ENCODE measurements around the gene NUCKS1. TPM values are rescaled to one million over a fixed set of nuclear protein-coding genes. Genes with fewer than 3 reads are reported as not detected.

The NUCKS1 gene
- total and polyA plus RNA-seq, 2 of the 13 experiments (the other 11 are each of a cell fraction or from before 2014, with no cell fraction given) = 35.5 to 117 TPM

DNA sequence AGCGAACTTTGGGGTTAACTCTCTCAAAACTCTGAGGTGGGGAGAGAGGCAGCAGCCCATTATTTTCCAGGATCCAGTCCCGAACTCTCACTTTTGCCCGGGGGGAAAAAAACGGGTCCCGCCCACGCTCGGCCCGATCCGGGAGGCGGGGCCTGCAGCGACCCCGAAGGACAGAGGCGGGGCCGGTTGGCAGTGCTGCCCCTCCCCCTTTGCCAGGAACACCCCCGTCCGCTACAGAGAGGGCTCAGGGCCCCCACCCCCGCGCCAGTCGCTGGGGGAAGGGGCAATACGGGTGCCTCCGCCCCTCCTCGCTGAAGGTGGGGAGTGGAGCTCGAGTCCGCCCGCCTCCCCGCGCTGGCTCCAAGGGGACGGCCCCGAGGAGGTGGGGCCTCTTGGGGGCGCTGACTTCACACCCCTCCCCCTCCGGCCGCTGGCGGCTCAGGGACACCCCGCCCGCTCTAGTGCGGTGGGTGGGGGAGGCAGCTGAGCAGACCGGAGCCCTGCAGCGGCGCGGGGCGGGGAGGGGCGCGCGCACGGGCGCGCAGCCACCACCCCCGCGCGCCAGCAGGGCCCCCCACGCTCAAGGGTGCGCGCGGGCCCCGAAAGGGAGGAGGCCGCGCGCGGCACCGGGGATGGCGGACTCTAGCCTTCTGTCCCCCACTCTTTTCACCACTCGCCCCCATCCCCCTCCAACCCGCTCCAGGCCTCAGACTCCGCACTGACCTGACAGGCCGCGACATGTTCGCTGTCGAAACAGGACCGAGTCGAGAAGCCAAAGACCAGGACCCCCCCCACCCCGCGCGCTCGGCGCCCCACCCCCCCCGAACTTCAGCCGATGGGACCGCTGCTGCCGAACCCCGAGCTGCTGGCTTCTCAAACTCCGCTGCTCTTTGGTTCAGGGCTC is 496 bp downstream of the NUCKS1 start (continued):
- TF ChIP-seq JDP2 (CRISPR knock-in tag; IDR thresholded peaks at IDR 0.05; ENCODE audit: borderline replicate concordance) (no peak), ZNF775 (CRISPR knock-in tag; IDR thresholded peaks at IDR 0.05; ENCODE audit: borderline replicate concordance) (no peak), TAF1 (CRISPR knock-in tag; IDR thresholded peaks at IDR 0.05) (peak; percentile 14; the same call in 1 of the 2 replicates), ONECUT2 (CRISPR knock-in tag; IDR thresholded peaks at IDR 0.05) (no peak), ZNF274 (CRISPR knock-in tag; IDR thresholded peaks at IDR 0.05) (no peak; the same call in 1 of the 2 replicates), ZNF256 (CRISPR knock-in tag; conservative IDR thresholded peaks at IDR 0.05) (no peak), ZNF607 (CRISPR knock-in tag; IDR thresholded peaks at IDR 0.05; ENCODE audit: borderline replicate concordance) (no peak), DNMT3B (CRISPR knock-in tag; conservative IDR thresholded peaks at IDR 0.05) (no peak; the same call in 1 of the 2 replicates), ZSCAN9 (CRISPR knock-in tag; IDR thresholded peaks at IDR 0.05; ENCODE audit: borderline replicate concordance) (no peak), HNRNPL (IDR thresholded peaks at IDR 0.05; ENCODE audit: low read depth, low read length) (peak; percentile 75; the same call in 1 of the 2 replicates), HDAC1 (CRISPR knock-in tag; IDR thresholded peaks at IDR 0.05) (peak; percentile 77), TP53 (CRISPR knock-in tag; conservative IDR thresholded peaks at IDR 0.05) (no peak), RARA (CRISPR knock-in tag; IDR thresholded peaks at IDR 0.05) (peak; percentile 44), SRSF9 (IDR thresholded peaks at IDR 0.05; ENCODE audit: borderline replicate concordance, insufficient read depth, low read depth, low read length, poor library complexity, severe bottlenecking) (no peak), SETDB1 (CRISPR knock-in tag; IDR thresholded peaks at IDR 0.05; ENCODE audit: borderline replicate concordance) (no peak), NCOA5 (CRISPR knock-in tag; IDR thresholded peaks at IDR 0.05) (no peak), NR2C2 (CRISPR knock-in tag; IDR thresholded peaks at IDR 0.05; ENCODE audit: borderline replicate concordance) (no peak; the same call in none of the 2 replicates), RBAK (CRISPR knock-in tag; IDR thresholded peaks at IDR 0.05) (no peak), ZNF12 (CRISPR knock-in tag; IDR thresholded peaks at IDR 0.05) (peak; percentile 12; the same call in 1 of the 2 replicates)
- TF ChIP-seq, protein P1, sequence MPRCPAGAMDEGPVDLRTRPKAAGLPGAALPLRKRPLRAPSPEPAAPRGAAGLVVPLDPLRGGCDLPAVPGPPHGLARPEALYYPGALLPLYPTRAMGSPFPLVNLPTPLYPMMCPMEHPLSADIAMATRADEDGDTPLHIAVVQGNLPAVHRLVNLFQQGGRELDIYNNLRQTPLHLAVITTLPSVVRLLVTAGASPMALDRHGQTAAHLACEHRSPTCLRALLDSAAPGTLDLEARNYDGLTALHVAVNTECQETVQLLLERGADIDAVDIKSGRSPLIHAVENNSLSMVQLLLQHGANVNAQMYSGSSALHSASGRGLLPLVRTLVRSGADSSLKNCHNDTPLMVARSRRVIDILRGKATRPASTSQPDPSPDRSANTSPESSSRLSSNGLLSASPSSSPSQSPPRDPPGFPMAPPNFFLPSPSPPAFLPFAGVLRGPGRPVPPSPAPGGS (CRISPR knock-in tag; IDR thresholded peaks at IDR 0.05) = peak; percentile 79; the same call in 1 of the 2 replicates
- TF ChIP-seq, protein P2, sequence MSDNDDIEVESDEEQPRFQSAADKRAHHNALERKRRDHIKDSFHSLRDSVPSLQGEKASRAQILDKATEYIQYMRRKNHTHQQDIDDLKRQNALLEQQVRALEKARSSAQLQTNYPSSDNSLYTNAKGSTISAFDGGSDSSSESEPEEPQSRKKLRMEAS (IDR thresholded peaks at IDR 0.05) = peak; percentile 65; the same call in 1 of the 2 replicates
- TF ChIP-seq, protein P3, sequence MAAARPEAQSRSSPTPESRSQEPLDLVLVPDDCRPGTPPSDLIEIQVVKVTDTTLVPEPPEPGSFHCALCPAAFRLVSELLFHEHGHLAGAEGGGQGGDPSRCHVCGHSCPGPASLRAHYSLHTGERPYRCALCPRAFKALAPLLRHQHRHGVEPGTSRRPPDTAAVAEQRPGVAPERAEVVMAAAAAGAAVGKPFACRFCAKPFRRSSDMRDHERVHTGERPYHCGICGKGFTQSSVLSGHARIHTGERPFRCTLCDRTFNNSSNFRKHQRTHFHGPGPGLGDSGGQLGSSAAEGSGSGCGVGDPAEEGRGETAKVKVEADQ (CRISPR knock-in tag; IDR thresholded peaks at IDR 0.05; ENCODE audit: borderline replicate concordance) = no peak; the same call in 1 of the 2 replicates
- TF ChIP-seq, protein P4, sequence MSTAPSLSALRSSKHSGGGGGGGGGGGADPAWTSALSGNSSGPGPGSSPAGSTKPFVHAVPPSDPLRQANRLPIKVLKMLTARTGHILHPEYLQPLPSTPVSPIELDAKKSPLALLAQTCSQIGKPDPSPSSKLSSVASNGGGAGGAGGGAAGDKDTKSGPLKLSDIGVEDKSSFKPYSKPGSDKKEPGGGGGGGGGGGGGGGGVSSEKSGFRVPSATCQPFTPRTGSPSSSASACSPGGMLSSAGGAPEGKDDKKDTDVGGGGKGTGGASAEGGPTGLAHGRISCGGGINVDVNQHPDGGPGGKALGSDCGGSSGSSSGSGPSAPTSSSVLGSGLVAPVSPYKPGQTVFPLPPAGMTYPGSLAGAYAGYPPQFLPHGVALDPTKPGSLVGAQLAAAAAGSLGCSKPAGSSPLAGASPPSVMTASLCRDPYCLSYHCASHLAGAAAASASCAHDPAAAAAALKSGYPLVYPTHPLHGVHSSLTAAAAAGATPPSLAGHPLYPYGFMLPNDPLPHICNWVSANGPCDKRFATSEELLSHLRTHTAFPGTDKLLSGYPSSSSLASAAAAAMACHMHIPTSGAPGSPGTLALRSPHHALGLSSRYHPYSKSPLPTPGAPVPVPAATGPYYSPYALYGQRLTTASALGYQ (CRISPR knock-in tag; IDR thresholded peaks at IDR 0.05) = 0 out of 2 replicates have a peak, but pooled peaks have one; percentile 50
- TF ChIP-seq, protein P5, sequence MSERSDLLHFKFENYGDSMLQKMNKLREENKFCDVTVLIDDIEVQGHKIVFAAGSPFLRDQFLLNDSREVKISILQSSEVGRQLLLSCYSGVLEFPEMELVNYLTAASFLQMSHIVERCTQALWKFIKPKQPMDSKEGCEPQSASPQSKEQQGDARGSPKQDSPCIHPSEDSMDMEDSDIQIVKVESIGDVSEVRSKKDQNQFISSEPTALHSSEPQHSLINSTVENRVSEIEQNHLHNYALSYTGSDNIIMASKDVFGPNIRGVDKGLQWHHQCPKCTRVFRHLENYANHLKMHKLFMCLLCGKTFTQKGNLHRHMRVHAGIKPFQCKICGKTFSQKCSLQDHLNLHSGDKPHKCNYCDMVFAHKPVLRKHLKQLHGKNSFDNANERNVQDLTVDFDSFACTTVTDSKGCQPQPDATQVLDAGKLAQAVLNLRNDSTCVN (CRISPR knock-in tag; IDR thresholded peaks at IDR 0.05; ENCODE audit: borderline replicate concordance) = 0 out of 2 replicates have a peak, but pooled peaks have one; percentile 11

Data from HepG2 (cell line).